Measurements from ENCODE around the gene CAP1.
"Not testable (repeated sequence)": the region's sequence is repeated elsewhere in the genome, so short reads cannot be mapped to it uniquely, and the experiment has no call there.

DNA sequence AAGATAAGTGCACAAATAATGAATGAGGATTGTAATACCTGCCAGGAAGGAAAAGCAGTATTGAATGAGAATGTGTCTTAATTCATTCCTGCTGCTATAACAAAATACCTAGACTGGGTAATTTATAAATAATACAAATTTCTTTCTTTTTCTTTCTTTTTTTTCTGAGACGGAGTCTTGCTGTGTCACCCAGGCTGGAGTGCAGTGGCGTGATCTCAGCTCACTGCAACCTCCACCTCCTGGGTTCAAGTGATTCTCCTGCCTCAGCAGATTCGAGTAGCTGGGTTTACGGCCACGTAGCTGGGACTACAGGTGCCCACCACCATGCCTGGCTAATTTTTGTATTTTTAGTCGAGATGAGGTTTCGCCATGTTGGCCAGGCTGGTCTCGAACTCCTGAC, 3.3 kb upstream of the CAP1 start:
- not testable (repeated sequence) for TF ChIP-seq CTCF (conservative IDR thresholded peaks at IDR 0.05; ENCODE audit: low read length); EZH2phosphoT487 (IDR thresholded peaks at IDR 0.05; ENCODE audit: borderline replicate concordance)
